ENCODE measurements around the gene ENC1. TPM values are rescaled to one million over a fixed set of nuclear protein-coding genes. Genes with fewer than 3 reads are reported as not detected.

Gene ENC1
- total RNA-seq, 2 donors from 2014 or later, result 7.7 to 10.4 TPM

GRCh38 chr5:74596927-74597326 is 43.6 kb downstream of the ENC1 start:
- ATAC-seq (ENCODE audit: insufficient number of reproducible peaks, low FRiP score, low read depth) (no peak), DNase-seq (ENCODE audit: low spot score) (no peak)
- no peak for TF ChIP-seq CTCF (IDR thresholded peaks at IDR 0.05)
- Histone ChIP-seq H3K9me3 (no peaks in the 10 kb centered on the region), H3K27ac (no peak overlapping the region), H3K4me1 (ENCODE audit: control insufficient read depth in 1 of 2, low read depth in 2 of 2) (no peaks in the 10 kb centered on the region), H3K27me3 (replicated peaks; ENCODE audit: insufficient read depth) (no peaks in the 10 kb centered on the region), H3K4me3 (no peak overlapping the region), H3K36me3 (no peaks in the 10 kb centered on the region)

GRCh38 chr5:74595143-74595925 is 45.2 kb downstream of the ENC1 start:
- Histone ChIP-seq H3K9me3 (no peaks in the 10 kb centered on the region), H3K4me1 (ENCODE audit: control insufficient read depth in 1 of 2, low read depth in 2 of 2) (no peaks in the 10 kb centered on the region), H3K4me3 (no peak overlapping the region), H3K27ac (no peak overlapping the region), H3K27me3 (replicated peaks; ENCODE audit: insufficient read depth) (no peaks in the 10 kb centered on the region), H3K36me3 (no peaks in the 10 kb centered on the region)
- ATAC-seq (ENCODE audit: insufficient number of reproducible peaks, low FRiP score, low read depth) (no peak), DNase-seq (ENCODE audit: low spot score) (no peak)
- TF ChIP-seq CTCF (IDR thresholded peaks at IDR 0.05), result no peak

- DNase-seq (ENCODE audit: low spot score) (no peak), ATAC-seq (ENCODE audit: insufficient number of reproducible peaks, low FRiP score, low read depth) (no peak)
- Histone ChIP-seq H3K4me3 (no peak overlapping the region), H3K36me3 (no peaks in the 10 kb centered on the region), H3K27ac (no peak overlapping the region), H3K9me3 (no peaks in the 10 kb centered on the region), H3K27me3 (replicated peaks; ENCODE audit: insufficient read depth) (no peaks in the 10 kb centered on the region), H3K4me1 (ENCODE audit: control insufficient read depth in 1 of 2, low read depth in 2 of 2) (no peaks in the 10 kb centered on the region)
- TF ChIP-seq CTCF (IDR thresholded peaks at IDR 0.05), result no peak
Observed at GRCh38 chr5:74594137-74595040, 46.1 kb downstream of the ENC1 start.

- no peak for TF ChIP-seq CTCF (IDR thresholded peaks at IDR 0.05)
- Histone ChIP-seq H3K36me3 (no peaks in the 10 kb centered on the region), H3K4me1 (ENCODE audit: control insufficient read depth in 1 of 2, low read depth in 2 of 2) (no peaks in the 10 kb centered on the region), H3K27ac (no peak overlapping the region), H3K9me3 (no peaks in the 10 kb centered on the region), H3K4me3 (no peak overlapping the region), H3K27me3 (replicated peaks; ENCODE audit: insufficient read depth) (no peaks in the 10 kb centered on the region)
- DNase-seq (ENCODE audit: low spot score) (no peak), ATAC-seq (ENCODE audit: insufficient number of reproducible peaks, low FRiP score, low read depth) (no peak)
Observed at GRCh38 chr5:74589204-74590056, 51.1 kb downstream of the ENC1 start.
